Body of pancreas (tissue), 4 donors: ENCODE measurements around the gene TUSC7.

Experiments
- POLR2A ChIP-seq, 3 donors: fragments of 450-650 bp; IDR thresholded peaks; one replicate each; pipeline ENCODE4 v1.6.1; 2016; ENCODE audit warnings: antibody characterized with exemption in 3 of 3, mild to moderate bottlenecking in 2 of 3
- TF ChIP-seq, protein P1 (sequence below), 7 experiments: fragments of 450-650 bp in 4 of 7; fragments of 200-600 bp in 3 of 7; sonication (generic) in 3 of 7; IDR thresholded peaks; one replicate each; pipeline ENCODE4 v1.5.1; 2016 to 2019; ENCODE audit warnings: antibody characterized with exemption in 7 of 7

- TF ChIP-seq POLR2A (IDR thresholded peaks at IDR 0.05), result no peak
- TF ChIP-seq, protein P1, sequence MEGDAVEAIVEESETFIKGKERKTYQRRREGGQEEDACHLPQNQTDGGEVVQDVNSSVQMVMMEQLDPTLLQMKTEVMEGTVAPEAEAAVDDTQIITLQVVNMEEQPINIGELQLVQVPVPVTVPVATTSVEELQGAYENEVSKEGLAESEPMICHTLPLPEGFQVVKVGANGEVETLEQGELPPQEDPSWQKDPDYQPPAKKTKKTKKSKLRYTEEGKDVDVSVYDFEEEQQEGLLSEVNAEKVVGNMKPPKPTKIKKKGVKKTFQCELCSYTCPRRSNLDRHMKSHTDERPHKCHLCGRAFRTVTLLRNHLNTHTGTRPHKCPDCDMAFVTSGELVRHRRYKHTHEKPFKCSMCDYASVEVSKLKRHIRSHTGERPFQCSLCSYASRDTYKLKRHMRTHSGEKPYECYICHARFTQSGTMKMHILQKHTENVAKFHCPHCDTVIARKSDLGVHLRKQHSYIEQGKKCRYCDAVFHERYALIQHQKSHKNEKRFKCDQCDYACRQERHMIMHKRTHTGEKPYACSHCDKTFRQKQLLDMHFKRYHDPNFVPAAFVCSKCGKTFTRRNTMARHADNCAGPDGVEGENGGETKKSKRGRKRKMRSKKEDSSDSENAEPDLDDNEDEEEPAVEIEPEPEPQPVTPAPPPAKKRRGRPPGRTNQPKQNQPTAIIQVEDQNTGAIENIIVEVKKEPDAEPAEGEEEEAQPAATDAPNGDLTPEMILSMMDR (IDR thresholded peaks at IDR 0.05), result no peak
Observed at GRCh38 chr3:116743062-116743461, 33.5 kb downstream of the TUSC7 start.
